Pons (tissue), 1 donor: ENCODE measurements around the gene TMEM143.
"Not testable (repeated sequence)": the region's sequence is repeated elsewhere in the genome, so short reads cannot be mapped to it uniquely, and the experiment has no call there.

Experiments used
- DNase-seq: peaks from one replicate; pipeline ENCODE4 v3.0.0-alpha.2; 2016; ENCODE audit warnings: low spot score

The TMEM143 gene

GRCh38 chr19:48363810-48364597, at the start of gene TMEM143, which contains the start of gene SYNGR4:
TSS of gene TMEM143 (minus strand) at chr19:48363940. CDS start at chr19:48363920, 20 bp downstream.
TSS of gene SYNGR4 (plus strand) at chr19:48364367. CDS start at chr19:48365843, 1,476 bp downstream.
- DNase-seq = peak; percentile 100

GRCh38 chr19:48405850-48406249, 42.1 kb upstream of the TMEM143 start:
- no peak for DNase-seq

- no peak for DNase-seq
Measured at GRCh38 chr19:48405010-48405659, 41.4 kb upstream of the TMEM143 start.

- peak; percentile 62 for DNase-seq
Measured at GRCh38 chr19:48403606-48404005, 39.9 kb upstream of the TMEM143 start.

- DNase-seq = no peak
Measured at GRCh38 chr19:48401287-48401686, 37.5 kb upstream of the TMEM143 start.

GRCh38 chr19:48400018-48400742, 36.4 kb upstream of the TMEM143 start:
- DNase-seq = no peak

- peak; percentile 17 for DNase-seq
Measured at GRCh38 chr19:48398375-48399235, 34.9 kb upstream of the TMEM143 start.

GRCh38 chr19:48398102-48398374, 34.3 kb upstream of the TMEM143 start:
- DNase-seq = no peak

- DNase-seq = no peak
Measured at GRCh38 chr19:48397263-48398101, 33.7 kb upstream of the TMEM143 start.

GRCh38 chr19:48396824-48397176, 33.1 kb upstream of the TMEM143 start:
- DNase-seq = no peak

GRCh38 chr19:48396016-48396823, 32.5 kb upstream of the TMEM143 start:
- DNase-seq = no peak

GRCh38 chr19:48395499-48395898, 31.8 kb upstream of the TMEM143 start:
- no peak for DNase-seq

- no peak for DNase-seq
Measured at GRCh38 chr19:48395170-48395455, 31.4 kb upstream of the TMEM143 start.

- DNase-seq = no peak
Measured at GRCh38 chr19:48394331-48395169, 30.8 kb upstream of the TMEM143 start.

- no peak for DNase-seq
Measured at GRCh38 chr19:48393559-48394330, 30.0 kb upstream of the TMEM143 start, which contains the start of gene GRIN2D. TSS of gene GRIN2D (plus strand) at chr19:48393668. CDS start at chr19:48398393, 4,725 bp downstream.

GRCh38 chr19:48392860-48393558, 29.3 kb upstream of the TMEM143 start:
- DNase-seq = no peak

GRCh38 chr19:48392006-48392344, 28.2 kb upstream of the TMEM143 start:
- DNase-seq = not testable (repeated sequence)
